ENCODE results near the gene GALNT7.
"Not testable (repeated sequence)": the region's sequence is repeated elsewhere in the genome, so short reads cannot be mapped to it uniquely, and the experiment has no call there.

Gene GALNT7

DNA sequence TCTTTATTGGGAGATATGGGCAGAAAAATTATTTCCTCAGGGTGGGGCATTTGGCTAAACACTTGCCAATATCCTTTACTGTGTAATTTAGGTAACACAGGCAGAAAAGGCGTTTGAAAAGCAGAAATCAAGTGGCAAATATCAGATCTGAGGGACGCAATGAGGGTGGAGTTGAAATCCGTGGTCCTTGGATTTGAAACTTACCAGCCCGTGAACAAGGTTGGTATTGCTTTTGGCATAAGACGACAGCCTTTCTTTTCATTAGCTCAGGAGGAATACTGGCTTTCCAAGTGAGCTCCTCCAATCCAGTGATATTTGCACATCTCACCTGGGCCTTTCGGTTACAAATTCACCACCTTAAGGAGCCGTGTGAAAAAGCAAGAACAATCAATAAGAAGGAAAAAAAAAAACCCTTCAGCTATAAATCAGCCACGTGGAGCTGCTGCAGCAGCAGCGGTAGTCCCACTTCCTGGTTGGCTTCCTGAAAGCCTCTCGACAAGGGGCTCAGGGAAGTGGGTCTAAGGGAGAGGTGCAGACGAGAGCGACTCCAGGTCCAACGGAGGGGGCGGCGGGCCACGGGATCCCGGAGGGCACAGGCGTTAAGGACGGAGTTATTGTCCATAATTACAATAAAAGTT, 734 bp upstream of the GALNT7 start:
- peak; percentile 21 for DNase-seq

DNA sequence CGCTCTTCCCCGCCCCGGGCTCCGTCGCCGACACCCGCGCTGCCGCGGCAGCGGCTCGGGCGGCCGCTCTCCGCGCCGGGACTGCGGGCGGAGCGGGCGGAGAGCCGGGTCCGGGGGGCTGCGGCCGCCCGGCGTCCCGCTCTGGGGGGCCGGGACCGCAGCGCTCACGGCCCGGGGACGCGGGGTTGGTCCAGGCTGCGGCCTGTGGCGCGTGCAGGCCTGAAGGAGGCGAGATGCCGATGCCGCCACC, 492 bp downstream of the GALNT7 start:
- DNase-seq = no peak

DNA sequence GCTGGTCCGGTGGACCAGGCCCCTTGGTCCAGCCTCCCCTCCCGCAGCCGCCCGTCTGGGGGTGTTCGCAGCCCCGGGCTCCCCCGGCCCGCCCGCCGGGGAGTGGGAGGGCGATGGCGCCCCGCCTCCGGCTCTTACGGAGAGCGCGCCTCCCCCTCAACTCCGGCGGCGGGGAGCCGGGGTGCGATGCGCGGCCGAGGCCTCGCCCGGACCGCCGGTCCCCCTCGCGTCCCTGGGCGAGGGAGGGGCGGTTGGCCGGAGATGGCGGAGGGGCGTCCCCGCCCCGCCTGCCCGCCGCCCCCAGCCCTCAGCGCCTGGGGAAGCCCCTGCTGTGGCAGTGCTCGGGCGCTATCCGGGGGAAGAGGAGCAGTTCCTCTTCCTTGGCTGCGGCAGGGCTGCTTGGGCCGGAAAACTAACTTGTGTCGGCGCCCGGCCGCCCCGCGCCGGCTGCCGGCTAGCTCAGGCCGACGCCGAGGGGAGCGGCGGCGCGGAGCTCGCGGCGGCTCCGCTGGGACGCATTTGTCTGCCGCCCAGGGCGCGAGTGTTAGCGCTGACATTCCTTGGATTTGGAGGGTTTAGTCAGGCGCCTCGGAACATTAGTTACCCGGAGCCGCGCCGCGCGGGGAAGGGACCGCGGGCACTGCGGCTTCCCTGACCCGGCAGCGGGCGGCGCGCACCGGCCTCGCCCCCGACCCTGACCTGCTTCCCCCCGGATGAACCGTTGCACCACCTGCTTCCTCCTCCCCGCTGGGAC, 994 bp downstream of the GALNT7 start:
- peak; percentile 71 for DNase-seq

DNA sequence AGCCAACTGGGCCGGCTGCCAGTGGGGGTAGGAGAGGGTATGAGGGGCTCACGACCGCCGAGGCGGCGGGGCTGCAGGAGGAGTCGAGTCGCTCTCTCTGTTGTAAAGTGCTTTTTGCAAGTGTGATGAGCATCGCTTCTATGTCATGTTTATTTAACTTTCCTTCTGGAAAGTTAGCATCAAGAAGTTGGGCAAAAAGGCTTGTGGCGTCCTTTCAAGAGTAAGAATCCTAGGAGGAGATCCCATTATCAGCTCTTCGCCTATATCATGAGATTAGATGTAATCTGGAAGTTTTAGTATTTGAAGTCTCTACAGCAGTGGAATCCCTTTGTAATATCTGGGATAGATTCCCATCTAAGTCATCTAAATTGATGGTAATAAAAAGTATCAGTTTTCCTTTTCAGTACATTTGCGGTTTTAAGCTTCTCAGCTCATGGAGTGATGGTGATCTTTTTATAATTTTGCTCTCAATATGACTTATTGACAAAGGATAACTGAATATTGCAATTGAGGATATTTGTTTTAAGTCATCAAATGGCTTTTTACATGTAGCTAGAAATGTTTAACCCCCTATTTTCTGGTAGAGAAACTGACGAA, 1.7 kb downstream of the GALNT7 start:
- DNase-seq = no peak

DNA sequence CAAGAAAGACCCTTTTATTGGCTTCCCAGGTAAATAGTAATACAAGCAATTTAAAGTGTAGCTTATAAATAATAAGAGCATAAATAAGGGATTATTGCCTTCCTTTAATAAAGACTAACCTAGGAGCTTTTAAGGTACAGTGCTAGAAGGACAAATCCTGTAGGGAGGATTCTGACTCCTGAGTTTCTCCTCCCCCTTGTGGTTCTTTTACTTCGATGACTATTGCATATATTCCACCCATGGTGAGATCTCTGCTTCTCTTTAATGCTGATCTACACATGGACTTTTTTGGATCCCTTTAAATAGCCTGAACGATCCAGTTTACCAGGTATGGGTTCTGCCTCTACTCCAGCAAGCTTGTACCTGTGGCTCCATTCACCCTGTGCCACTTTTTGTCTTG, 2.5 kb downstream of the GALNT7 start:
- DNase-seq = no peak

DNA sequence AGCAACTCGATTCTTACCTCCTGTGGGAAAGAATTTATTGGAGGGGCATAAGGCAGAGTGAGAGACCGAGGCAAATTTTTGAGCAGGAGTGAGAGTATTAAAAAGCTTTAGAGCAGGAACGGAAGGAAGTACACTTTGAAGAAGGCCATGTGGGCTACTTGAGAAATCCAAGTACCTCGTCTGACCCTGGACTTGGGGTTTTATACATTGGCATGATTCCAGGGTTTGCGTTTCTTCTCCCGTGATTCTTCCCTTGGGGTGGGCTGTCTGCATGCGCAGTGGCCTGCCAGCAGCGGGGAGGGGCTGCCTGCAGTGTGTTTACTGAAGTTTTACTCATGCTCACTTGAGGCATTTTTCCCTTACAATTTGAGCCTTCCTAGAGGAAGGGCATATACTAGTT, 3.4 kb downstream of the GALNT7 start:
- no peak for DNase-seq

DNA sequence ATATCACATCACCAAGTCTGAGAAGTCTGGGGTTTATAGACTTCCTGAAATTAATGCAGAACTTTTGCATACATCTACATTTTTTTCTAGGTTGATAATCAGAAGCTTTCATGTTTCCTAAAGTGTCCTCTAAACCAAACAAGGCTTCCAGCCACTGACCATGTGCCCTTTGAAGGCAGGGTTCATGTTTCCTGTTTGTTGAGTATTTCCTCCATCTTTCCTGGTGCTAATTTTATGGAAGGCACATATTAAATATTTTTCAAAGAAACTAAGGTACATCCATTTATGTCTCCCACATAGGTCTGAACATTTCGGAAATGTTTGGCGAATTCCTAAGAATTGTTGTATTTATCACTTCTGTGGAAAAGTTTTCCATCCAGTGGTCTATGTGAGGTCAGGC, 5.6 kb downstream of the GALNT7 start:
- DNase-seq = no peak

DNA sequence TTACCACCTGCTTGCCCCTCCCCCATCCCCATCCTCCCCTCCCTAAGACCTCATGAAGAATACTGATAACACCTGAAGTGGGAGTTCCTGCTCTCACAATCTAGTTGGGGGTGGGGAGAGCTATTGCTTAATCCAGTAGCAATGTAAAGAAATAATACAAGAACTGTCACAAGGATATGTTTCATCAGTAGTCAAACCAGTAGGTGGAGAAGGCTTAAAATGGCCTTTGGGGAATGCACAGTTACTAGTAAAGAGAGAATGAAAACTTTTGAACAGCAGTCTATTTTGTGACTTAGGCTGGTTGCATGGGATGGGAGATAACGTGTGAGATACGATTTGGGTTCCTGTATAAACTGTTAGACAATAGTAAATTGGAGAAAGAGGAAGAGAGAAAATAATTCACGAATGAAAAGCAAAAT, 6.0 kb downstream of the GALNT7 start:
- no peak for DNase-seq

DNA sequence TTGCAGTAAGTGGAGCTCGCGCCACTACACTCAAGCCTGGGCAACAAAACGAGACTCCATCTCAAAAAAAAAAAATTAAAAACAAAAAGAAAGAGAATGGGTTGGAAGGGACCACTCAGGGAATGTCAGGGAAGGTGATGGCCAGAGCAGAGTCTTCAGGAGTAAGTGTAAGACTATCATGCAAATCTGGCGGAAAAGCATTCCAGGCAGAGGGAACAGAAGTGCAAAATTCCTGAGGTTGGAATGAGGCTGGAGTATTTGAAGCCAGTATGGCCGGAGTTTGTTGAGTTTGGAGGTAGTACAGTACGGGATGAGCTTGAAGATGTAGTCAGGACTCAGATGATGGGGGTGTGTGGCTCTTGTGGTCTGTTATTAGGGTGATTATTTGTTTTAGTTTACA, 7.4 kb downstream of the GALNT7 start:
- DNase-seq = no peak

DNA sequence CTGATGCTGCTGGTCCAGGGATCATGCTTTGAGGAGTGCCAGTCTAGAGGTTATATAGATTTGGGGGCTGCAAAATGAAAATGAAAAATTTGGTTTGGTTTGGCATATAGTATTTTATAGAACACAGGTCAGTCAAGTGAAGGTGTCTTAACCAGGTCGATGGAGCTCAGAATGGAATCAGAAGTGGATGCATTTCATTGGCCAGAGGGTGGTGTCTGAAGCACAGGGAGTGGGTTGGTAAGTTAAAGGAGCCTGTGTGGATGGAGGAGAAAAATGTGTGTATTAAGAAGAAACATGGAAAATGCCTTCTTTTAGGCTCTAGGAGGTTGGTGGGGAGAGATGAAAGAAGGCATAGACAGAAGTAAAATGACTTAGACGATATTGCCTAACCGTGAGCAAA, 8.6 kb downstream of the GALNT7 start:
- DNase-seq = no peak

DNA sequence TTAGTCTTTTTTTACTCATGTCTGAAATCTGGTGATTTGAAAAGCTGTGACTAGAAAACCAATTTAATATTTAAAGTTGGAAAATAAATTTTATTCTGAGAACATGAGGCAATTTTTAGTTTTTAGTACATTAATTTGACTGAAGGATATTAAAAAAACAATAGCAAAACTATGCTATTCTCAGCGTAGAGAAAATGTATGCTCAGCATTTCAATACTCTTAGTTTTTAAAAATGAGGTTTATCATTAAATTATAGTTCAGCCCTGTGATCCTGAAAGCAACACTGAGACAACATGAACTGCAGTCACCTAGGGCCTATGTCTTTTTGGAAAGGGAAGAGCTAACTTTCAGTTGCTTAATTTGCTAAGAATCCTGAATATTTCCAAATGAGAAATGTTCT, 9.5 kb downstream of the GALNT7 start:
- DNase-seq = no peak

DNA sequence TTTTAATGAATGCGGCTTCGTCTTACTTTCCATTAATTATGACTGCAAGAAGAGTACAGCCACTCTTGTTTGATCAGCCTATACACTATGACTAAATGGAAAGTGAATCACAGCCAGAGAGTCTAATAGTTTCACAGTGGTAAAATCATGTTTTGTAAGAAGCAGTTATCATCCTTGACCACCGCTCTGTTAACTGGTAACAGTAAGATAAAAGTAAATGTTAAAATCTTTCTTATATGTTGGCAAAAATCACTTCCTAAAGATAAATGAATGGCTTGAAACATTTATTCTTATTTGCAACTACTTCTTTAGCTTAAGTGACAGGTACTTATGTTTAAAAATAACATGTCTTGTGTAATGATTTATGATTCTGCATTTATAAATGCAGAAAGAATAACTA, 13.2 kb downstream of the GALNT7 start:
- no peak for DNase-seq

DNA sequence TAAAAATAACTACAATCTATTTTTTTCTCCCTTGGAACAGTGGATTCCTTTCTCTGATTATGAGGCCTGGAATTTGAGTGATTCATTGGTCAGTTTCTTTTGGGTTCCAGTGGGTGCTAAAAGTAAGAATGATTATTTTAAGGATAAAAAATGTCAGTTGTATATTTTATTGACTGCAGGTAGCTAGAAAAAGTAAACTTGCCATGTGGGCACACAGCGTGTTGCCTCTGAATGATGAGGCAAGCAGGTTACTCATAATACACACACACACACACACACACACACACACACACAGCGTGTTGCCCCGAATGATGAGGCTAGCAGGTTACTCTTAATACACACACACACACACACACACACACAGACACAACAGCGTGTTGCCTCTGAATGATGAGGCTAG, 13.8 kb downstream of the GALNT7 start:
- no peak for DNase-seq

DNA sequence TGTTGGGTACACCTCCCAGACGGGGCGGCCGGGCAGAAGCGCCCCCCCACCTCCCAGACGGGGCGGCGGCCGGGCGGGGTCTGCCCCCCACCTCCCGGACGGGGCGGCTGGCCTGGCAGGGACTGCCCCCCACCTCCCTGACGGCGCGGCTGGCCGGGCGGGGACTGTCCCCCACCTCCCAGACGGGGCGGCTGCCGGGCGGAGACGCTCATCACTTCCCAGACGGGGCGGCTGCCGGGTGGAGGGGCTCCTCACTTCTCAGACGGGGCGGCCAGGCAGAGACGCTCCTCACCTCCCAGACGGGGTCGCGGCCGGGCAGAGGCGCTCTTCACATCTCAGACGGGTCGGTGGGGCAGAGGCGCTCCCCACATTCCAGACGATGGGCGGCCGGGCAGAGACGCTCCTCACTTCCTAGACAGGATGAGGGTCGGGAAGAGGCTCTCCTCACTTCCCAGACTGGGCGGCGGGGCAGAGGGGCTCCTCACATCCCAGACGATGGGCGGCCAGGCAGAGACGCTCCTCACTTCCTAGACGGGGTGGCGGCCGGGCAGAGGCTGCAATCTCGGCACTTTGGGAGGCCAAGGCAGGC, 15.1 kb downstream of the GALNT7 start:
- not testable (repeated sequence) for DNase-seq

DNA sequence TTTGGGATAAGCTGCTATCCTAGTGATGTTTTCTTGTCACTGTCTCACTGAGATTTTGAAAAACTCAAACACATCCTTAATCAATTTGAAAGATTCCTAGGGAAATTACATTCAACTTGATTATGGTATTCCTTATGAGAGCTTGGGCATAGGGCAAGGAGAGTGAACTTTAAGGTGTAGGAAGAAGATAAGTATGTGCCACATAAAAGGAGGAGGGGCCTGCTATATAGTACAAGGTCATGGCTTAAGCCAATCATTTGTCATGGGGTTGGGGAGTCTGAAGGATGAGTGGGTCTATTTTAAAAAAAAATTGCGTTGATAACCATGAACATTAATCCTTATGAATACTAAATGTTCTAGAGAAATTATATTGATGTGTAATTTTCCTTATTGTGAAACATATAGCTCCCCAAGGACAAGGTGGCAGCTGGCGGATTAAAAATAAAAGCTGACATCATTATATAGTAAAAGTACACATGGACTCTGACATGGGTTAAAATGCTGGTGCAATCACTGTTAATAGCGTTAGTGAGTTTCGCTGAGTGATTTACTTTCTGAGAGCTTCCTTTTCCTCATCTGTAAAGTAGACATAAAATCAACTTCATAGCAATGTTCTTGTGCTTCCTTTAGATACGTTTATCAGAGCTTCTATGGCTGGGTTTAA, 17.4 kb downstream of the GALNT7 start:
- no peak for DNase-seq

DNA sequence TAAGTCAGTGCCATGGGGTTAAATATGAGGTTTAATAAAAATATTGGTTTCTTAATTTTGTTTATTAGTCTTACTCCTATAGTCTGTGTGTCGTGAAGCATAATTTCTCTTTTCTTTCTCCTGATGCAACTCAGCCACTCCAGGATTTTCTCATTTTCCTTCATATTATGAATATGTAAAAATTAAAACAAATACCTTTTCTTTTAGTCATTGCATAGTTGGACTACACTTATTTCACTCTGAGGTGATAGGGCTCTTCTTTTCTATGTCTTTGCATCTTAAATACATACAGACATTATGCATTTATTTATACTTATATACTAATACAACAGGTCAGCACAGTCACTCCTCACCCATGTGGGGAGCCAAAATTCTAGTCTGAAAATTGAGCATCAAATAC, 19.1 kb downstream of the GALNT7 start:
- DNase-seq = no peak

DNA sequence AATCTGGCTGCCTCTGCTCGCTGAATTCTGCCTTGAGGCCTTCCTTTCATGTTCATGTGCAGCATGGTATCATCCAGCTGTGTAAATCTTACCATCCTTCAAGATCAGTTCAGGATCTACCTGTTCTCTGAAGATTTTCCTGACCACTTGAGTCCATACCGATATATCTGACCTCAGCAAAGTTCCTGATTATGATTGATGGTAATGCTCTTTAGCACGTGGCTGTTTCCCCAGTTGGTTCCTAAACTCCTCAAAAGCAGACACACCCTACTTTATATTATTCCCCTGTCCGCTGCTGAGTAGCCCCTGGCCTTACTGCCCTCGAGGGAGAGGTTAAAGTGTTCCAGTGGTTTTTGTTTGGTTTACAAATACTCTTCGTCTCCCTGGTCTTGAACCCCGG, 20.0 kb downstream of the GALNT7 start:
- DNase-seq = no peak

DNA sequence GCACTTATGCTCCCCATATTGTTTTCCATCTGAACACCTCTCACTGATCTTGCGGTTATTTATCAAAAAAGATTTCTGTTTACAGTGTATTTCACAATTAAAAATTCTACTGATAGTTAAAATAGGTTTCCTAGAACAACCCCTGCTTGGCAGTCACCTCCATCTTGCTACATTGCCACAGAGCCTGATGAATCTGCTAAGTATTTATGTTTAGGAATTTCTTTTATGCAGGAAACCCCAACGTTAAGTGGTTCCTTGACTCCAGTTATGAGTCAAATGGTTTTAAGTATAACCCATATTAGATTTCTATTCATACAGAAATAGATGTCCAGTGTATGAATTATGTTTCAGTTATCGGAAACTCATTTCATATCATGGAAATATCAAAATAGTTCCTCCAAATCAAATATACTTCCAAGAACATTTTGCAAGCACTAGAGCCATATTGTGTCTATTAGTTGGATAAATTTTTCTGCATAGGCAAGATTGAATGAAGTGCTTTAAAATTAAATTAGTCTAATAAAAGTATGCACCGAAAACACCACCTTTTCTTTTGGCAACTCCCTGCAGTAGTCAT, 20.6 kb downstream of the GALNT7 start:
- no peak for DNase-seq

DNA sequence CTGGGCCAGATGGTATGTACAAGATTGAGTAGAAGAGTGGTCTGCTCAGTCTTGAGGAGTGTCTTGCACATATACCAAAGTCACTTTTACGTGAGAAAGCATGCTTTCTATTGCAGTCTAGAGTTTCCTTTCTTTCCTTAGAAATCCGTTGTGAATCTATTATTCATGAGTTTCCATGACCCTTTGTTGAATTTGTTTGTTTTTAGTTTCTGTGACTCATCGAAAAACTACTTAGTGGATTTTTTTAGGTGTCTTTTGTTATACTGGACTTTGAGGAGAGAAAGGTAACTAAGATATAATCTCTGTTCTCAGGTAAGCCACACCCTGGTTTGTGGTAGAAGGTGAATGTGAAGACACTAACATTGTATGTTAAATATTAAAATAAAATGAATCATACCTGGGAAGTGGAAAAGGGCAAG, 23.0 kb downstream of the GALNT7 start:
- DNase-seq = no peak

DNA sequence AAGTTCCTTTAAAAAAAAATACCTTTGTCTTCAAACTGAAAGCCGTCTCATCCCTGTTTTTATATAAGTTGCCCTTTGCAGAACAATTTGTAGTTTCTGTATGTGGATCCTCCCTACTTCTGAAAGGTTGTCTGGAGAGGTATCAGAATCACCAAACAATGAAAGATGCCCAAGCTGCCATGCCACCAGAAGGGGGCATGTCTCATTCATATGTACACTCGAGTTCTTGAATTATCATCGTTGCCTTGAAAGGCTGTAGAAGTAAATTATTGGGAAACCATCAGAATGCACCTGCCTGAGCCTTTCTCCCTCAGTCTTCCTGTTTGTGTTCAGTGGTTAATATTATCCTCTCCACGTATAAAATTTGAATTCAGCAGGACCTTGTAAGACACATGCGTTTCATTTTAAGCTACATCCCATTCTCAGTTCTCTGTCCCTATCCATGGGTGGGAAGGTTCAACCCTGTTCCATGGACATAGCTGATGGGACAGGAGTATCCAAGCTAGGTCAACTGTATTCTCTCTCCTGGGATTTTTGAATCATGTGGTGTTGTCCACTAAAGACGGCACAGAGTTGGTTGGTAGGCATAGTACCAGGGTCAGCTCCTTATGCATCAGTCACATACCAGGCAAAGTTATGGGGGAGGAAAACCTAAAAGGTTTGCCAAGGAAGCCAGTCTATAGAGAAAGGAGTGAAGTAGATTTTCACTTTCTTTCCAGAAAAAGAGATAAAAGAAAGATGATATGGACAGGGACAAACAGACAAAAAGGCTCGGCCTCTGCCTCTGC, 24.0 kb downstream of the GALNT7 start:
- no peak for DNase-seq

DNA sequence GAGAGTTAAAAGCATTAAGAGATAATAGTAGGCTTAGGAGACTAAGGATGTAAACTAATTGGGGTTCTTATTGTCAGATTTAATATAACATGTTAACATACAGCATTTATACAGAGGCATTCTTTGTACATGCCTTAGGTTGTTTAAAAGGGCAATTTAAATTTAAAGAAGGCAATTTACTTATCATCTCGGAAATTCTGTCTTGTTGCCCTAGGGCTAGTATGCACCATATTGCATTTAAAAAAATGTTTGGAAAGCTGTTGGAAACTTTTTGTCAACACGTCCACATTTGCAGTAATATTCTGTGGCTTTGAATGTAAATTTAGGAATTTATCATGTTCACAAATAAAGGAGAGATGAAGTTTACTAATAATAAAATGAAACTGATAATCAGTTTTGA, 25.5 kb downstream of the GALNT7 start:
- no peak for DNase-seq

DNA sequence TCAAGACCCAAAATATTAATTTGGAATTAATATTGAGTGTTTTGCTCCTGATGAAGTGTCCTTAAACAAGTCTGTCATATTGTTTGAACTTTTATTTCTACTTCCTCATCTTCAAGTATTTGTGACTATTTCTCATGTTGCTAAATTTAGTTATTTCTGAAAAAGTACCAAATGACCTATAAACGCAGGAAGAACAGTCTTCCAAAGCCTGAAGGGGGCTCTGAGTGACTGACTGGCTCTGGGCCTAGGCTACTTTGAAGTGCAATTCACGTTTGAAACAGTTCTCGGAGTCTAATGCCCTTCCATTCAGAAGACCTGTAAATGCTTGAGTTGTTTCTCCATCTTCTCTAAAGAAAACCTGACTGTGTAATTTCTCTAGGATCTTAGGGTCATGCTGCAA, 26.5 kb downstream of the GALNT7 start:
- no peak for DNase-seq

DNA sequence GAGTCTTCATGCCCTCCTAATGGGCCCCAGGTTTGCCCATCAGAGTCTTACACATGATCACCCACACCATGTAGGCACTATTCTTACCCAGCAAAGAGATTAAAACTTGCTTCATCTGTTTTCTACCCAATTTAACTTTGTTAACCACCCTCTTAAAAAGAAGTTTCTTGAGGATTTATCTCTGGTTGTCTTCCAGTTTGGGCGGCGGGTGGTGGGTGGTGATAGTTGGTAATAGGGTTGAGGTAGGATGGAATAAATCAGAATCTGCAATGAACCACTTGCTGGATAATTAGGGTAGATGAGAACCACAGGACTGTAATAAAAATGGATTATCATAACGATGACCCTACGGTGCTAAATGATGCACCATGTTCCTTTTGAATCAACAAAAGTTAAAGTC, 30.9 kb downstream of the GALNT7 start:
- DNase-seq = no peak
